Transverse colon (tissue), 4 donors: ENCODE results near the gene PRAMEF20. TPM values are rescaled to one million over a fixed set of nuclear protein-coding genes. Genes with fewer than 3 reads are reported as not detected.

ENCODE experiments used
- DNase-seq: peaks from one replicate; pipeline ENCODE4 v3.0.0-alpha.2; 2019
- H3K27ac ChIP-seq, 4 donors: fragments of 200-600 bp; sonication (generic); 2 replicates each; pipeline ENCODE4 v1.5.1; 2016 to 2018; ENCODE audit warnings: inconsistent platforms in 4 of 4
- H3K27me3 ChIP-seq: fragments of 200-600 bp; sonication (generic); 2 replicates; pipeline ENCODE4 v1.5.1; 2017; ENCODE audit warnings: inconsistent platforms
- H3K36me3 ChIP-seq, 4 donors: fragments of 200-600 bp; sonication (generic); 2 replicates each; pipeline ENCODE4 v1.5.1; 2017 to 2019; ENCODE audit warnings: inconsistent platforms in 4 of 4
- H3K4me1 ChIP-seq, 4 donors: fragments of 200-600 bp; sonication (generic); 2 replicates each; pipeline ENCODE4 v1.5.1; 2017 to 2020; ENCODE audit warnings: inconsistent platforms in 4 of 4
- H3K4me3 ChIP-seq, 4 donors: fragments of 200-600 bp; sonication (generic); 1 replicate in 1 of 4; 2 replicates in 3 of 4; pipeline versions ENCODE4 v1.5.1 to v1.6.1; 2017 to 2019; ENCODE audit warnings: inconsistent platforms in 4 of 4
- H3K9me3 ChIP-seq, 2 donors: fragments of 200-600 bp; sonication (generic); 2 replicates each; pipeline ENCODE4 v1.5.1; 2017 to 2019; ENCODE audit warnings: inconsistent platforms in 2 of 2
- CTCF ChIP-seq, 5 experiments: fragments of 200-600 bp in 3 of 5; fragments of 450-650 bp in 2 of 5; sonication (generic) in 3 of 5; IDR thresholded peaks; 1 replicate in 2 of 5; 2 replicates in 3 of 5; pipeline ENCODE4 v1.5.1; 2016 to 2017; ENCODE audit warnings: antibody characterized with exemption in 5 of 5, inconsistent platforms in 3 of 5, mild to moderate bottlenecking in 2 of 5, moderate library complexity in 1 of 5
- EP300 ChIP-seq: sonication (generic); formaldehyde crosslinking; IDR thresholded peaks from one replicate; pipeline ENCODE4 v1.6.1; 2017; ENCODE audit warnings: antibody characterized with exemption, low read depth
- POLR2A ChIP-seq: fragments of 450-650 bp; IDR thresholded peaks from one replicate; pipeline ENCODE4 v1.6.1; 2016; ENCODE audit warnings: antibody characterized with exemption, mild to moderate bottlenecking, moderate library complexity
- POLR2AphosphoS5 ChIP-seq, 3 donors: sonication (generic); formaldehyde crosslinking; IDR thresholded peaks; one replicate each; pipeline ENCODE4 v1.6.1; 2016; ENCODE audit warnings: antibody characterized with exemption in 3 of 3
- WGBS, 2 donors: methylation state at CpG; one replicate each; pipeline ENCODE4 v1.1.5; 2018; ENCODE audit warnings: low coverage in 1 of 2; 5-methylcytosine and 5-hydroxymethylcytosine counted together
- in situ Hi-C, 4 donors: fragments of 200-750 bp; cut with MboI; loops; one replicate each; pipeline versions ENCODE4 v1.15.0 to v1.15.1; 2017; ENCODE audit warnings: low sequenced_read_pairs in 3 of 4, low pct_ligation_motif_present in 1 of 4, low pct_unique_long_range_greater_than_20kb in 1 of 4
- intact Hi-C: fragments of 100-400 bp; cut with DNase I; formaldehyde crosslinking; loops from one replicate; pipeline ENCODE4 v1.15.1; 2023; ENCODE audit warnings: low total_unique reads
- total RNA-seq, 4 donors: library from RNA; depleted of rRNA; stranded (reverse); fragments of >200 nt; gene quantifications; one replicate each; pipeline ENCODE4 v1.1.0, GENCODE V29; 2016

The PRAMEF20 gene
- total RNA-seq, 4 donors from 2014 or later: not detected

GRCh38 chr1:13443335-13443979 lies 33.2 kb downstream of the PRAMEF20 start:
- Histone ChIP-seq H3K27ac (peak overlapping the region in 1 of 4 donors; percentile 2), H3K9me3 (no peaks in the 10 kb centered on the region), H3K27me3 (no peaks in the 10 kb centered on the region), H3K36me3 (no peaks in the 10 kb centered on the region), H3K4me1 (no peaks in the 10 kb centered on the region), H3K4me3 (no peak overlapping the region)
- TF ChIP-seq EP300: no peak
- no peak for TF ChIP-seq POLR2A
- TF ChIP-seq CTCF (IDR thresholded peaks at IDR 0.05): no peak
- TF ChIP-seq POLR2AphosphoS5 (IDR thresholded peaks at IDR 0.05): no peak
- intact Hi-C loops: no loop called here
- WGBS, 2 donors: 36 to 43% methylated on average over 6 to 10 of the region's 10 CpGs
- no peak for DNase-seq
- in situ Hi-C loops: no loop called here

- WGBS, 2 donors: 40 to 42% methylated on average over 1 to 7 of the region's 7 CpGs
- intact Hi-C loops: no loop called here
- no peak overlapping the region for H3K4me3 ChIP-seq
- no peaks in the 10 kb centered on the region for H3K36me3 ChIP-seq
- H3K4me1 ChIP-seq: no peaks in the 10 kb centered on the region
- in situ Hi-C loops: no loop called here
- TF ChIP-seq EP300 (no peak), POLR2A (no peak), CTCF (IDR thresholded peaks at IDR 0.05) (no peak), POLR2AphosphoS5 (IDR thresholded peaks at IDR 0.05) (no peak)
- H3K9me3 ChIP-seq: no peaks in the 10 kb centered on the region
- no peak for DNase-seq
- H3K27ac ChIP-seq: no peak overlapping the region
- H3K27me3 ChIP-seq: peaks cover 1% of the 10 kb centered on the region
These were observed 40.0 kb downstream of the PRAMEF20 start for GRCh38 chr1:13450204-13450603.

DNA sequence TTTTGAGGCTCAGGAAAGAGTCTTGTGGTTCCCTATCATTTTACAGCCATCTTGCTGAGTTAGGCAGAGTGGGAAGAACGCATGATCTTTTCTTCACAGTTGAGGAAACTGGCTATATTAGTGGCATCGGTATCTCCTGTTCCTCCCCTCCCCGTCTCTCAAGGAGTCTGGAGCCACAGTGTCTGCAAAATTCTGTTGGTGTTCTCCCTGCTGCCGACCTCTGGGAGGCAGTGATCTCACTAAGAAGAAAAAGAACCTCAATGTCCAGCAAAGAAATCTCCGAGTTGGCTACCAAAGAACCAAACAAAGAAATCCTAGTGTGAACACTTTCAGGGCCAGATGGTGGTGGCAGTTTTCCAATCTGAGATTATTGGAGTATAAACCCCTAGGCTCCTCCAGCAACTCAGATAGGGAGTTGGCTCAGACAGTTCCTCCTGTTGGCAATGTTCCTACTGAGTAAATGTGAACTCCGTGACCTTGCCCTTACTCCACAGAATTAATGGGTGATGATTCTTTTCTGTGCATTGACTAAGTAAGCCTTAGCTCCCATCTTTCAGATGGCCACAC lies 41.2 kb downstream of the PRAMEF20 start:
- in situ Hi-C loops (no loop called here), intact Hi-C loops (no loop called here)
- no peaks in the 10 kb centered on the region for H3K9me3 ChIP-seq
- H3K27me3 ChIP-seq: peaks cover 14% of the 10 kb centered on the region
- no peaks in the 10 kb centered on the region for H3K4me1 ChIP-seq
- DNase-seq: no peak
- WGBS, 2 donors: 20 to 39% methylated on average over 1 to 6 of the region's 6 CpGs
- H3K4me3 ChIP-seq: no peak overlapping the region
- TF ChIP-seq EP300 (no peak), CTCF (IDR thresholded peaks at IDR 0.05) (no peak), POLR2A (no peak)
- no peak overlapping the region for H3K27ac ChIP-seq
- no peaks in the 10 kb centered on the region for H3K36me3 ChIP-seq

DNA sequence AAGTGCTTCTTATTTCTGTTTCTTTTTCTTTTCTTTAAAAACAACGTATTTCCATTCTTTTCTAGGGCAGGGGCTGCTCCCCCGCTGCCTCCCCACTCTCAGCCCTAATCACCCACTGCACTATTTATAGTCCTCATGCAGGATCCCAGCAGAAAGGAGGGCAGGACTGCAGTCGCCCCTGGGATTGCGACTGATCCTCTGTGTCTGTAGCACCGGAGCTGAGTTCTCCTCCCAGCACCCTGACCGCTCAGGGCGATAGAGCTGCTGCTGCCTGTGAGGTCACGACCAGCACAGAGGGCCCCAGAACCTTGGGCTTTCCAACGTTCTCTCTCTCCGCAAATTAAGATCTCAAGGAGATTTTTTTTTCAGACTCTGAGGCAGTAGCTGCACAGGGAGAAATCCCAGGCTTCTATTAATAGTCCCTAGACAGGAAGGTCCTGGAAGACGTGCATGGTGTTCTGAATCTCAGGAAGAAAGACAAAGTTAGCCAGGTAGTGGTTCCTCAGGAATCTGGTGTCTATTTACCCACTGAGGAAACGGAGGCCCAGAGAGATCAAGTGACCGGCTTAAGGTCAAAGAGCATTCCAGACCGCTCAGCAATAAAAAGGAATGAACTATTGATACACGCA lies 46.8 kb downstream of the PRAMEF20 start:
- no peaks in the 10 kb centered on the region for H3K36me3 ChIP-seq
- DNase-seq: no peak
- H3K4me1 ChIP-seq: no peaks in the 10 kb centered on the region
- WGBS, 2 donors: 45 to 59% methylated on average over 11 to 15 of the region's 15 CpGs
- in situ Hi-C loops: no loop called here
- TF ChIP-seq POLR2A (no peak), CTCF (IDR thresholded peaks at IDR 0.05) (no peak), POLR2AphosphoS5 (IDR thresholded peaks at IDR 0.05) (no peak), EP300 (no peak)
- H3K4me3 ChIP-seq: no peak overlapping the region
- intact Hi-C loops: no loop called here
- H3K27ac ChIP-seq: no peak overlapping the region
- H3K9me3 ChIP-seq: no peaks in the 10 kb centered on the region
- H3K27me3 ChIP-seq: peaks cover 19% of the 10 kb centered on the region
